ENCODE measurements around the gene FEZF1.

Gene FEZF1

DNA sequence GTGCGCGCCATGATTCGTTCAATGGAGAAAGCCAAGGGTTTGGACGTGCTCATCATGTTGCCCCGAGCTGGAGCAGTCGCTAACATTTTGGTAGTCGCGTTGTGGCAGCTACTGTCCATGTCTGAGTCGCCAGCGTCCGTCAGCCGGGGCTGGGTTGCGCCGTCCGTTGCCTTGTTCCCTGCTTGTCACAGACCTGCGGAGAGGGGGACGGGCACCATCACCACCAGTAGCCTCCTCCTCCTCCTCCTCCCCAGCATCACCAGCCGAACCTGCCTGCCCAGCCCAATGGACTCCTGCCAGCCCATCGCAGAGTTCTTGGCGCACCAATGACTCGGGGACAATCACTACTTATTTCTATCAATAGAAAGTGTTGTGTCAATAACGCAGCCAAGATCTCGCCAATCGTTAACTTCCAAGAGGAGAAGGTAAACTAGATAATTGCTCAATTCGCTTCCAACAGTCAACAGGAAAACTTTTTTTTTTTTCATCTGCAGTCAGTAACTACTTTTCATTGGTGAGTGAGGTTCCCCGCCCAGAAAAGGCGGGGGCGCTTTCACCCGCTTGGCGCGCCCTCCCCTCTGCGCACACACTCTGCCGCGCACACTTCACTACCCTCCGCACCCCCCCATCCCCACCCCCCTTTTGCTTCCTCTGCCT is at the start of gene FEZF1:
TSS of gene FEZF1 (minus strand) at position 432 of the 657 bp plus-strand sequence. CDS start at position 119, 313 bp downstream.
- DNase-seq (ENCODE audit: low spot score): no peak

DNA sequence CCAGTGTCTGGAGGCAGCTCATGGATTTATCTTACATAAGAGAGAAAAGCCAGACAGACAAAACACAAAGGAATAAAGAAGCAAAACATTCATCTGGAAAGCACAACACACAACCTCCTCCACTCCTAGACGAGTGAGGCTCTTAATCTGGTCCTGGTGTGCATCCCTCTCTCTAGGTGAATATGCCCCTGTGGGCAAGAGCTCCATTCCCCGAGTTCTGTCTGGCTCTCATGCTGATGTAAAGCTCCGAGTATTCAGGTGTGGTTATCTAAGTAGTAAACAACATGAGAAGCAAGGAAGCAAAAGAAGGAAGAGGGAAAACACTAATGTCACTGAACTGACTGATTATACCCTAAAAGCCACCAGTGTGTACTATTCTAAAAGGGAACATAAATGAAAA is 47.9 kb upstream of the FEZF1 start:
- no peak for DNase-seq (ENCODE audit: low spot score)

GRCh38 chr7:122350701-122351100 is 46.2 kb upstream of the FEZF1 start:
- DNase-seq (ENCODE audit: low spot score): no peak

DNA sequence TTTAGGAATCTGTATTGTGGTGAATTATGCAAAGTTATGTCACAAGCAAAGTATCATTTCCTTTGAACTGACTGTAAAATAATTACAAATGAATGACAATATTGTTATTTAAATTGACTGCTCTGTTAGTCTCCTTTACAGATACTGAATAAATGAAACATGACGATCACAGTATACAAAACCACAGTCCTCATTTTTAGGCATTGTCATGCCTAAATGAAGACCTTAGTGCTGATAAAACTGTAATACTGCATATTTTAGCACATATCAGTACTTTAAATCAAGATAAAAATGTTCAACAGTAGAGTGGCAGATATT is 39.7 kb upstream of the FEZF1 start:
- no peak for DNase-seq (ENCODE audit: low spot score)

- DNase-seq (ENCODE audit: low spot score): no peak
These were observed 39.2 kb upstream of the FEZF1 start for GRCh38 chr7:122343601-122344302.

GRCh38 chr7:122340427-122340826 is 35.9 kb upstream of the FEZF1 start:
- no peak for DNase-seq (ENCODE audit: low spot score)

DNA sequence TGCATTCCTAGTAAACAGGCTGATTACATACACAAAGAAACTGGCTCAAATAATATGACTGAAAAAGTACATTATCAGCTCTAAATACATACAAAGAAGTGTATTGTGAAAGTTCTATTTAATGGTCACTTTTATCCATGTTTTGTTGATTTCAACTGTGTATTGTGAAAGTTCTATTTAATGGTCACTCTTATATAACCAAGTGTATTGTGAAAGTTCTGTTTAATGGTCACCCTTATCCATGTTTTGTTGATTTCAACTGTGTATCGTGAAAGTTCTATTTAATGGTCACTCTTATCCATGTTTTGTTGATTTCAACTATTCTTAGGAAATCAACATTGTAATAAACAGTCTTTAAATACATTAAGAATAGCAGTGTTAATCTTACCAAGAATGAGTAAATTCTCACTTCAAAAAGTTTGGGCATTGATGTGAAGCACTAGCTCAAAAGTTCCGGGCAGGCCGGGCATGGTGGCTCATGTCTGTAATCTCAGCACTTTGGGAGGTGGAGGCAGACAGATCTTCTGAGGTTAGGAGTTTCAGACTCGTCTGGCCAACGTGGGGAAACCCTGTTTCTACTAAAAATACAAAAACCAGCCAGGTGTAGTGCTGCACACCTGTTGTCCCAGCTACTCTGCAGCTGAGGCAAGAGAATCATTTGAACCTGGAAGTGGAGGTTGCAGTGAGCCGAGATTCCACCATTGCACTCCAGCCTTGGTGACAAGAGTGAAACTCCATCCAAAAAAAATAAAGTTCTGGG is 34.8 kb upstream of the FEZF1 start:
- no peak for DNase-seq (ENCODE audit: low spot score)

DNA sequence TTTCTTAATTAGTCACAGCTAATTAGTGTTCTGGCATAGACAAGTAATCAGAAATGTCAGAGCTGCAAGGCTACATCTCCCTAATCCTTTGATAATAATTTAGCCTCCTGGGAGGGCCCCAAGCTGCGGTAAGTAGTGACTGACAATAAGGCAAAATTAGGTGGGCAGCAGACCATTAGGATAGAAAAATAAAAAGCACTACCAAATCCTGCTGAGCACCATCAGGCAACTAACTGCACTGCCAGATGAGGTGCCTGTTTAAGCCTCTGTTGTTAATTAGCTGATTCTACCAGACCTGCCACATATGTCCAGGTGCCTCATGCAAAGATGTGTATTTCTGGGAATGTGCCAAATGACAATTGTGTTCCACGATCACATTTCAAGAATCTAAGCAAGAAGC is 32.5 kb upstream of the FEZF1 start:
- DNase-seq (ENCODE audit: low spot score): no peak

- no peak for DNase-seq (ENCODE audit: low spot score)
These were observed 24.7 kb upstream of the FEZF1 start for GRCh38 chr7:122329145-122329802.

DNA sequence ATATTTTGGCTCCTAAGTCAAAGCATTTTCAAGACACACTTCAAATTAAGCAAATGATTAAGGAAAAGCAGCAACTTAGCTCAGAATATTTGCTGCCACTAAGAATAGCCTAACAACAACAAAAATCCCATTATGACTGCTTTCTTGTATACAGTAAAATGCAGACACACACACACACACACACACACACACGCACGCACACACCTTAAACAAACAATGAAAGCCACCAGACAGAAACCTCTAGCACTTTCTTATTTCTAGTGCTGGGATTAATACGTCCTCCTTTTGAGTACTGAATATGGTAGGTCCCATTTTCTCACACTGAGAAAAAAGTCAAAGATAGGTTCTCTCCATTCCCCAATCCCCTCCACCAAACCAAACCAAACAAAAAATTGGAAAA is 23.4 kb upstream of the FEZF1 start:
- no peak for DNase-seq (ENCODE audit: low spot score)

- no peak for DNase-seq (ENCODE audit: low spot score)
These were observed 12.2 kb upstream of the FEZF1 start for GRCh38 chr7:122316467-122317388.

DNA sequence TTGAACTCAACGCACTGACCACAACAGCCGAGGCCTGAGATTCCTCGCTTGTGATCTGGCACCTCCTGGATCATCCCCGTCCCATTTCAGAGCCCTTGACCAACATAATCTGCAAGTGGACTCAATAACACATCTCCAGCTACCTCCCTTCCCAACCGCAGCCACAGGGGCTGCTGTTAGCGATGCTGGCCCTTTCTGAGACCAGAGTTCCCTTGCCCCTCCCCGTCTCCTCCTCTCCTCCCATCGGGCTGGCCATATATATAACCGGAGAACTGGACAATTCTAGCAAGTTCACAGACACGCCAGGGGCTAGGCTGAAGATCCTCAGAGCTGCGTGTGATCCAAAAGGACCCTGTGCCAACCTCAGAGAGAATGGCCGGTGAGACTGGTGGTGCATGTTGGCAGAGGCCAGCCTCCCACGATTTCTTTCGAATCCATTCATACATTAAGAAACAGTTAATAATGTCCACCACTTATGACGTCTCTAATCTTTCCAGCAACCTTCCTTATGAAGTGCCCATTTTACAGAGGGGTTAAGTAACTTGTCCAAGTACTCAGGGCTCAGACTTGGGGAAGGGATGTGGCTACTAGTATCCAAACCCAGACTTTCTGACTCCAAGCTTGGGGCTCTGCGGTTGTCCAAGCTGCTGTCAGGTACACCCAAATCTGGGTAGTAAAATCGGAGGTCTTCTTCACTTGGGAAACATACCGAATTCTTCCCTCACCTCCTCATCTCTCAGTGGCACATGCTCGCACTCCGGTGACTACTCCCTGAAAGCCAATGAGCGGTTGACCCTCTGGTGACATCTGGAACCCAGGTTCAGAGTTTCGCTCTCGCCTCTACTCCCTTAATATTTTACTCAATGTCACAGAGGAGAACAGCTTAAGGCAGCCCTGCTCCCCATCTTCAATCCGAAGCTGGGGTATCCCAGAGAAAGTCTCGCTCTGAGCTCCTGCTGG is 11.2 kb upstream of the FEZF1 start:
- no peak for DNase-seq (ENCODE audit: low spot score)

GRCh38 chr7:122314284-122314683 is 9.7 kb upstream of the FEZF1 start:
- DNase-seq (ENCODE audit: low spot score): no peak

DNA sequence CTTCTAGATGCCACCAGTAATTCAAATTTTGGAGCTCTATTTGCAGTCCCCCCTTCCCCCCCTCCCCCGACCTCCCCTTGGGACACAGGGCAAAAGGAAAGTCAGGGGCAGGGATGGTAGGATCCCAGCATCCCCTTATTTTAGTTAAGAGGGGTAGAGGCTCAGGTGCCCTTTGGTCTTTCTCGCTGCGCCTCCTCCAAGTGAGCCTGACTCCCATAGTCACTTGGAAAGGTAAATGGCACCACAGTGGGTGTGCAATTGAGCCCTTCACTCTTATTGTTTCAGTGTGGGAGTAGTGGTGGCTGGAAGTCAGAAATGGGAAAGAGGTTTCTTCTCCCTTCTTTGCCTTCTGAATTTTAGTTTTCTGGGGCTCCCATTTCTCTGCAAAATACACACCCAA is 8.2 kb upstream of the FEZF1 start:
- DNase-seq (ENCODE audit: low spot score): no peak

GRCh38 chr7:122311734-122312450 is 7.3 kb upstream of the FEZF1 start:
- no peak for DNase-seq (ENCODE audit: low spot score)

DNA sequence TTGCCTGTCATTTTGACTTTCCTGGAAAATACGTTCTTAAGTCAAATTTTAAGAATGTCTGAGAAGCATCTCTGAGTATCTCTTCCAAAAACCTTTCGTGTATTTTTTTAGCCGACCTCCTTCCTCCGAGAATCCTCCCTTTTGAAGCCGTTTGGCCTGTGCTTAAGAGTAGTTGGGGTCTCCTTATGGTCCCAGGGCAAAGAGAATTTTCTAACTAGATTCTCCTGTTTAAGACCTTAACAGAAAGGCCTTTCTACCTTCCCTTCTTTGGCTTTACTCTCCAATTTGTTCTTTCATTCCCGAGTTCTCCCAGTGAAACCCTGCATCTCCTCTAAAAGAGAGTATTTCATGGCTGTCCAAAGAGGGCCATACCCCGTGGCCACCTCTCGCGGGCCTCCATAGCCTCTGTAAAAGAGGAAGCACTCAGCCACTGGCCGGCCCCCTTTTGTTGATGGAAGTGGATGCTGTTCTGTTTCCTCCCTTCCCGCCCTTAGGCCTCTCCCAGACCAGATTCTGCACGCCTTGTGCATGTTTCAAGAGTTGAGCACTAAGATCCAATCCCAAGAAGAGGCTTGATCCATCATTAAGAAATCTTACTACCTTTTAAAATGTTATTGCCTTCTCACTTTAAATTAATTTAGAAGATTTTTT is 6.6 kb upstream of the FEZF1 start:
- DNase-seq (ENCODE audit: low spot score): no peak

- no peak for DNase-seq (ENCODE audit: low spot score)
These were observed 5.8 kb upstream of the FEZF1 start for GRCh38 chr7:122310119-122311021.

DNA sequence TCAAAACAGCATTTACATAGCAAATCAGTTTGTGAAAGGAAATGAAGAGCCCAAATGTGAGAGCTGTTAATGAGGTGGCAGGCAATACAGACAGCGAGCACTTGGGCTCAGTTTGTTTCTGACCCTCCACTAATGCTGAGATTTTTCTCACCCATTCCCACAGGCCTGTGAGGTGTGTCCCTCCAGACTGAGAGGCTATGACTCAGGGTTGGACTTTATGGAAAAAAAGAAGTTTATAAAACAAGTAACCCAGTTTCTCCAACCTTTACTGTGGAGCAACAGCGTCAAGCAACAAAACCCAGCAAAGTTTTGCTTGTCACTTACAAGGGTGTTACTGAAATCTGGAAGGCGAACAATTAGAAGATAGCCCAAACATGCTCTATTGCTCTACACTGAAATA is 4.9 kb upstream of the FEZF1 start:
- no peak for DNase-seq (ENCODE audit: low spot score)
